Adrenal gland (tissue), 12 donors: ENCODE measurements around the gene SOX14. TPM values are rescaled to one million over a fixed set of nuclear protein-coding genes. Genes with fewer than 3 reads are reported as not detected.

Source experiments
- DNase-seq, 7 donors: peaks; one replicate each; pipeline ENCODE4 v3.0.0-alpha.2; 2019 to 2020
- H3K27ac ChIP-seq, 5 donors: fragments of 200-600 bp; sonication (generic) in 4 of 5; 1 replicate in 3 of 5; 2 replicates in 2 of 5; pipeline versions ENCODE4 v1.5.1 to v1.8.0; 2016 to 2020; ENCODE audit warnings: mild to moderate bottlenecking in 1 of 5
- H3K27me3 ChIP-seq: fragments of 200-600 bp; 2 replicates; pipeline ENCODE4 v1.8.0; 2021
- H3K36me3 ChIP-seq, 2 donors: fragments of 200-600 bp; replicated peaks in 1 of 2; 1 replicate in 1 of 2; 2 replicates in 1 of 2; pipeline versions ENCODE4 v1.5.1 to v1.8.0; 2018 to 2022
- H3K4me1 ChIP-seq, 2 donors: fragments of 200-600 bp; replicated peaks in 1 of 2; 1 replicate in 1 of 2; 2 replicates in 1 of 2; pipeline versions ENCODE4 v1.5.1 to v1.8.0; 2018 to 2021
- H3K4me3 ChIP-seq, 4 donors: fragments of 200-600 bp; sonication (generic) in 3 of 4; one replicate each; pipeline ENCODE4 v1.5.1; 2016 to 2018
- H3K9me3 ChIP-seq, 3 donors: fragments of 200-600 bp; sonication (generic) in 1 of 3; replicated peaks in 1 of 3; 1 replicate in 2 of 3; 2 replicates in 1 of 3; pipeline versions ENCODE4 v1.5.1 to v1.8.0; 2016 to 2021
- CTCF ChIP-seq, 6 experiments: fragments of 450-650 bp in 4 of 6; fragments of 200-600 bp in 2 of 6; sonication (generic) in 1 of 6; IDR thresholded peaks; 1 replicate in 5 of 6; 2 replicates in 1 of 6; pipeline versions ENCODE4 v1.5.1 to v1.8.0; 2016 to 2021; ENCODE audit warnings: antibody characterized with exemption in 6 of 6, mild to moderate bottlenecking in 2 of 6, moderate library complexity in 1 of 6
- POLR2A ChIP-seq, 2 donors: fragments of 450-650 bp; IDR thresholded peaks; one replicate each; pipeline ENCODE4 v1.6.1; 2017; ENCODE audit warnings: antibody characterized with exemption in 2 of 2, mild to moderate bottlenecking in 2 of 2, moderate library complexity in 1 of 2
- WGBS, 4 donors: extraction: QIAGEN DNeasy Blood & Tissue Kit in 2 of 4; methylation state at CpG; one replicate each; pipeline versions ENCODE4 v1.1.5 to v1.1.7; 2013 to 2017; 5-methylcytosine and 5-hydroxymethylcytosine counted together
- intact Hi-C, 2 donors: fragments of 100-400 bp; cut with DNase I; formaldehyde crosslinking; loops; one replicate each; pipeline versions ENCODE4 v1.14.1 to v1.15.0; 2022 to 2023
- polyA plus RNA-seq, 3 donors: library from polyadenylated mRNA; stranded (reverse); fragments of 200-250 nt in 2 of 3; fragments of 350-450 nt in 1 of 3; fragmentation: Illumina TruSeq in 1 of 3; extraction: RNeasy Lipid Tissue Mini Kit (QIAGEN cat#74804) in 1 of 3; gene quantifications; one replicate each; pipeline ENCODE4 v1.2.3, GENCODE V29; 2013 to 2014
- total RNA-seq, 9 donors: library from RNA; depleted of rRNA in 4 of 9; stranded (reverse); fragments of >200 nt in 4 of 9; fragments of 120-200 nt in 1 of 9; fragmentation: NEBNext Ultra II Directional in 1 of 9; extraction: Animal tissue kit (Norgen Biotek cat#: 25700) in 1 of 9; gene quantifications; one replicate each; pipeline versions ENCODE4 v1.1.0 to v1.2.4, GENCODE V29; 2013 to 2023
- donor health status: healthy with polysubstance abuse.
- donor health status: Bipolar disorder and iron deficiency.
- donor health status: DM: yes; HTN: yes; CAD: no.
- donor health status: DM: no; HTN: no; CAD: no.
- donor health status: DM: no; HTN: no; CAD: no.
- donor health status: DM: yes; HTN: yes; CAD: no.

The SOX14 gene
- total and polyA plus RNA-seq, 12 donors = not detected

DNA sequence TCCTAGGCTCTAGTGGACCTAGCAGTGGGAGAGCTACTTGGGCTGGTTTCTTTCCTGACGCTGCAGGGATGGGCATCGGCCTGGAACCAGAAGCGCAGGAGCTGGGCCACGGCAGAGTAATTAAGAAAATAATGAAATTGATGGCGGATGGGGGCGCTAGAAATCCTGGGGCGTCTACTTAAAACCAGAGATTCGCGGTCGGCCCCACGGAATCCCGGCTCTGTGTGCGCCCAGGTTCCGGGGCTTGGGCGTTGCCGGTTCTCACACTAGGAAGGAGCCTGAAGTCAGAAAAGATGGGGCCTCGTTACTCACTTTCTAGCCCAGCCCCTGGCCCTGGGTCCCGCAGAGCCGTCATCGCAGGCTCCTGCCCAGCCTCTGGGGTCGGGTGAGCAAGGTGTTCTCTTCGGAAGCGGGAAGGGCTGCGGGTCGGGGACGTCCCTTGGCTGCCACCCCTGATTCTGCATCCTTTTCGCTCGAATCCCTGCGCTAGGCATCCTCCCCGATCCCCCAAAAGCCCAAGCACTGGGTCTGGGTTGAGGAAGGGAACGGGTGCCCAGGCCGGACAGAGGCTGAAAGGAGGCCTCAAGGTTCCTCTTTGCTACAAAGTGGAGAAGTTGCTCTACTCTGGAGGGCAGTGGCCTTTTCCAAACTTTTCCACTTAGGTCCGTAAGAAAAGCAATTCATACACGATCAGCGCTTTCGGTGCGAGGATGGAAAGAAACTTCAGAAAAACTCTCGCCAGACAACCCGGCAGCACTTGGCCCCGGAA, 6.1 kb downstream of the SOX14 start:
- 4 to 5% (median 5%) methylated on average over 7 to 40 of the region's 40 CpGs for WGBS, 4 donors
- Histone ChIP-seq H3K36me3 (no peaks in the 10 kb centered on the region), H3K27ac (no peak overlapping the region), H3K4me1 (peaks cover 5 to 31% of the 10 kb centered on the region in 2 donors), H3K9me3 (no peaks in the 10 kb centered on the region), H3K27me3 (peaks cover 70% of the 10 kb centered on the region), H3K4me3 (peak overlapping the region in 1 of 4 donors; percentile 41)
- no peak for DNase-seq
- TF ChIP-seq POLR2A (IDR thresholded peaks at IDR 0.05) = no peak
- intact Hi-C loops = no loop called here

GRCh38 chr3:137770835-137771399, 6.8 kb downstream of the SOX14 start:
- no peak for DNase-seq
- no peaks in the 10 kb centered on the region for H3K9me3 ChIP-seq
- TF ChIP-seq POLR2A (IDR thresholded peaks at IDR 0.05) (no peak), CTCF (IDR thresholded peaks at IDR 0.05) (no peak)
- intact Hi-C loops = no loop called here
- H3K36me3 ChIP-seq = no peaks in the 10 kb centered on the region
- H3K4me1 ChIP-seq = peaks cover 5 to 31% of the 10 kb centered on the region in 2 donors
- peaks cover 66% of the 10 kb centered on the region for H3K27me3 ChIP-seq
- H3K27ac ChIP-seq = no peak overlapping the region
- WGBS, 4 donors = 0 to 2% (median 2%) methylated on average over 9 to 45 of the region's 45 CpGs
- peak overlapping the region in 1 of 4 donors; percentile 41 for H3K4me3 ChIP-seq

- H3K27me3 ChIP-seq = peaks cover 65% of the 10 kb centered on the region
- no peaks in the 10 kb centered on the region for H3K36me3 ChIP-seq
- no peak for DNase-seq
- peaks cover 5 to 31% of the 10 kb centered on the region in 2 donors for H3K4me1 ChIP-seq
- H3K27ac ChIP-seq = no peak overlapping the region
- 2 to 4% (median 2%) methylated on average over 41 to 53 of the region's 53 CpGs for WGBS, 4 donors
- intact Hi-C loops = no loop called here
- TF ChIP-seq POLR2A (IDR thresholded peaks at IDR 0.05) (no peak), CTCF (IDR thresholded peaks at IDR 0.05) (no peak)
- H3K4me3 ChIP-seq = peak overlapping the region in 1 of 4 donors; percentile 41
- no peaks in the 10 kb centered on the region for H3K9me3 ChIP-seq
Observed at GRCh38 chr3:137771401-137772213, 7.5 kb downstream of the SOX14 start.

GRCh38 chr3:137772214-137772955, 8.3 kb downstream of the SOX14 start:
- no peak for DNase-seq
- H3K4me1 ChIP-seq = peaks cover 5 to 31% of the 10 kb centered on the region in 2 donors
- 9 to 19% (median 12%) methylated on average over 7 of the region's 7 CpGs for WGBS, 4 donors
- peaks cover 62% of the 10 kb centered on the region for H3K27me3 ChIP-seq
- H3K4me3 ChIP-seq = no peak overlapping the region
- H3K36me3 ChIP-seq = no peaks in the 10 kb centered on the region
- TF ChIP-seq POLR2A (IDR thresholded peaks at IDR 0.05) = no peak
- TF ChIP-seq CTCF (IDR thresholded peaks at IDR 0.05) = no peak
- intact Hi-C loops = no loop called here
- no peak overlapping the region for H3K27ac ChIP-seq
- no peaks in the 10 kb centered on the region for H3K9me3 ChIP-seq
